ENCODE measurements around the gene KMT2C. TPM values are rescaled to one million over a fixed set of nuclear protein-coding genes. Genes with fewer than 3 reads are reported as not detected.

The KMT2C gene
- total and polyA plus RNA-seq, 10 of the 15 experiments (the other 5 are each of a cell fraction or from before 2014, with no cell fraction given) = 3.3 to 45.2 (median 19.2) TPM

DNA sequence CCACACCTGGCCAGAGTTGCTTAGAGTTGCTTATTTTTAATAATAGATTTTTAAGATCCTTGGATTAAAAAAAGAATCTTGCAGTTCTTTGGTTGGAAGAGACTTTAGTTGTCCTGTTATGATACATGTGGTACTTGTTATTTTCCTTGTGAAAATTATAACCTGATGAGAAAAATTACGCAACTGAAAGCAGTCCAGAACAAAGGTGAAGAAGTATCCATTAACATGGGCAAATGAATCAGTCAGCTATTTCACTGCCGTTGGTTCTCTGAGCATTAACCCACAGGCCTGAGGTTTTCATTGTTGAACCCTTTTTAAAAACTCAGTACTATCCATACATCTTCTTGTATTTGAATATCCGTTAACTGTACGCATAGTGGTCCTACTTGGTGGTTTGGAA, 342.1 kb downstream of the KMT2C start:
- ATAC-seq (no peak), FAIRE-seq (no peak), DNase-seq (ENCODE audit: low read depth, low spot score) (no peak)
- Histone ChIP-seq H3K79me2 (ENCODE audit: control insufficient read depth, insufficient read depth, low read length) (no peaks in the 10 kb centered on the region), H3K4me3 (no peak overlapping the region), H3K27me3 (replicated peaks in 1 of 2; ENCODE audit: control insufficient read depth in 2 of 2, insufficient read depth in 2 of 2, low read length in 1 of 2) (no peaks in the 10 kb centered on the region), H3K9ac (ENCODE audit: control insufficient read depth, insufficient read depth, low read length) (no peak overlapping the region), H3K4me2 (ENCODE audit: control insufficient read depth, insufficient read depth) (no peak overlapping the region), H3K36me3 (ENCODE audit: control insufficient read depth in 2 of 2, insufficient read depth in 2 of 2, low read length in 1 of 2) (no peaks in the 10 kb centered on the region), H2AFZ (ENCODE audit: control insufficient read depth, low read depth, low read length) (no peak overlapping the region), H3K4me1 (ENCODE audit: control insufficient read depth, insufficient read depth, low read length) (no peaks in the 10 kb centered on the region), H4K20me1 (ENCODE audit: control insufficient read depth, insufficient read depth) (no peaks in the 10 kb centered on the region), H3K9me3 (replicated peaks; ENCODE audit: control insufficient read depth, insufficient read depth, low read length) (peaks cover 4% of the 10 kb centered on the region; the same call in 2 of the 3 replicates), H3K27ac (ENCODE audit: control insufficient read depth, insufficient read depth) (no peak overlapping the region)
- WGBS (ENCODE audit: insufficient coverage, insufficient replicate concordance, low lambda C conversion rate, missing lambda C conversion rate) = 99% methylated on average over 4 of the region's 4 CpGs
- SMC1A ChIA-PET (ENCODE audit: uncharacterized antibody, unreplicated experiment) = no interaction called here
- intact Hi-C loops (cut with micrococcal nuclease; ENCODE audit: unreplicated experiment) = no loop called here
- no TSS peak for BruUV-seq (replicated peaks)
- CTCF ChIA-PET = no interaction called here
- in situ Hi-C loops (cut with MboI) = no loop called here
- POLR2A ChIA-PET = no interaction called here
- RAD21 ChIA-PET (ENCODE audit: unreplicated experiment) = no interaction called here
- TF ChIP-seq KAT2A (conservative IDR thresholded peaks at IDR 0.05; ENCODE audit: control insufficient read depth, low read depth, low read length) (no peak), TBL1XR1 (IDR thresholded peaks at IDR 0.05; ENCODE audit: low read depth, low read length) (no peak), SREBF1 (IDR thresholded peaks at IDR 0.05; ENCODE audit: low read length) (no peak), SPI1 (IDR thresholded peaks at IDR 0.05; ENCODE audit: borderline replicate concordance, insufficient read depth, low read depth, low read length) (no peak), BCL3 (IDR thresholded peaks at IDR 0.05; ENCODE audit: borderline replicate concordance, insufficient read depth, low read depth, low read length, poor library complexity, severe bottlenecking) (no peak), HDGF (IDR thresholded peaks at IDR 0.05) (no peak), ZNF622 (IDR thresholded peaks at IDR 0.05) (no peak), ATF7 (IDR thresholded peaks at IDR 0.05; ENCODE audit: low read depth) (no peak), GATAD2B (conservative IDR thresholded peaks at IDR 0.05; ENCODE audit: low read depth) (no peak), STAT3 (IDR thresholded peaks at IDR 0.05; ENCODE audit: low read depth, low read length) (no peak), NFYB (IDR thresholded peaks at IDR 0.05; ENCODE audit: insufficient read depth, low read depth, low read length) (no peak)
- TF ChIP-seq, protein P1, sequence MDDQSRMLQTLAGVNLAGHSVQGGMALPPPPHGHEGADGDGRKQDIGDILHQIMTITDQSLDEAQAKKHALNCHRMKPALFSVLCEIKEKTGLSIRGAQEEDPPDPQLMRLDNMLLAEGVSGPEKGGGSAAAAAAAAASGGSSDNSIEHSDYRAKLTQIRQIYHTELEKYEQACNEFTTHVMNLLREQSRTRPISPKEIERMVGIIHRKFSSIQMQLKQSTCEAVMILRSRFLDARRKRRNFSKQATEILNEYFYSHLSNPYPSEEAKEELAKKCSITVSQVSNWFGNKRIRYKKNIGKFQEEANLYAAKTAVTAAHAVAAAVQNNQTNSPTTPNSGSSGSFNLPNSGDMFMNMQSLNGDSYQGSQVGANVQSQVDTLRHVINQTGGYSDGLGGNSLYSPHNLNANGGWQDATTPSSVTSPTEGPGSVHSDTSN (IDR thresholded peaks at IDR 0.05; ENCODE audit: insufficient replicate concordance, low read depth, low read length) = no peak
- TF ChIP-seq, protein P2, sequence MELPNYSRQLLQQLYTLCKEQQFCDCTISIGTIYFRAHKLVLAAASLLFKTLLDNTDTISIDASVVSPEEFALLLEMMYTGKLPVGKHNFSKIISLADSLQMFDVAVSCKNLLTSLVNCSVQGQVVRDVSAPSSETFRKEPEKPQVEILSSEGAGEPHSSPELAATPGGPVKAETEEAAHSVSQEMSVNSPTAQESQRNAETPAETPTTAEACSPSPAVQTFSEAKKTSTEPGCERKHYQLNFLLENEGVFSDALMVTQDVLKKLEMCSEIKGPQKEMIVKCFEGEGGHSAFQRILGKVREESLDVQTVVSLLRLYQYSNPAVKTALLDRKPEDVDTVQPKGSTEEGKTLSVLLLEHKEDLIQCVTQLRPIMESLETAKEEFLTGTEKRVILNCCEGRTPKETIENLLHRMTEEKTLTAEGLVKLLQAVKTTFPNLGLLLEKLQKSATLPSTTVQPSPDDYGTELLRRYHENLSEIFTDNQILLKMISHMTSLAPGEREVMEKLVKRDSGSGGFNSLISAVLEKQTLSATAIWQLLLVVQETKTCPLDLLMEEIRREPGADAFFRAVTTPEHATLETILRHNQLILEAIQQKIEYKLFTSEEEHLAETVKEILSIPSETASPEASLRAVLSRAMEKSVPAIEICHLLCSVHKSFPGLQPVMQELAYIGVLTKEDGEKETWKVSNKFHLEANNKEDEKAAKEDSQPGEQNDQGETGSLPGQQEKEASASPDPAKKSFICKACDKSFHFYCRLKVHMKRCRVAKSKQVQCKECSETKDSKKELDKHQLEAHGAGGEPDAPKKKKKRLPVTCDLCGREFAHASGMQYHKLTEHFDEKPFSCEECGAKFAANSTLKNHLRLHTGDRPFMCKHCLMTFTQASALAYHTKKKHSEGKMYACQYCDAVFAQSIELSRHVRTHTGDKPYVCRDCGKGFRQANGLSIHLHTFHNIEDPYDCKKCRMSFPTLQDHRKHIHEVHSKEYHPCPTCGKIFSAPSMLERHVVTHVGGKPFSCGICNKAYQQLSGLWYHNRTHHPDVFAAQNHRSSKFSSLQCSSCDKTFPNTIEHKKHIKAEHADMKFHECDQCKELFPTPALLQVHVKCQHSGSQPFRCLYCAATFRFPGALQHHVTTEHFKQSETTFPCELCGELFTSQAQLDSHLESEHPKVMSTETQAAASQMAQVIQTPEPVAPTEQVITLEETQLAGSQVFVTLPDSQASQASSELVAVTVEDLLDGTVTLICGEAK (IDR thresholded peaks at IDR 0.05; ENCODE audit: borderline replicate concordance) = no peak
- TF ChIP-seq, protein P3, sequence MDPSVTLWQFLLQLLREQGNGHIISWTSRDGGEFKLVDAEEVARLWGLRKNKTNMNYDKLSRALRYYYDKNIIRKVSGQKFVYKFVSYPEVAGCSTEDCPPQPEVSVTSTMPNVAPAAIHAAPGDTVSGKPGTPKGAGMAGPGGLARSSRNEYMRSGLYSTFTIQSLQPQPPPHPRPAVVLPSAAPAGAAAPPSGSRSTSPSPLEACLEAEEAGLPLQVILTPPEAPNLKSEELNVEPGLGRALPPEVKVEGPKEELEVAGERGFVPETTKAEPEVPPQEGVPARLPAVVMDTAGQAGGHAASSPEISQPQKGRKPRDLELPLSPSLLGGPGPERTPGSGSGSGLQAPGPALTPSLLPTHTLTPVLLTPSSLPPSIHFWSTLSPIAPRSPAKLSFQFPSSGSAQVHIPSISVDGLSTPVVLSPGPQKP (IDR thresholded peaks at IDR 0.05; ENCODE audit: low read depth, low read length) = no peak

Measured in GM12878 (cell line).